HepG2 (cell line): ENCODE measurements around the gene SLC25A25. TPM values are rescaled to one million over a fixed set of nuclear protein-coding genes. Genes with fewer than 3 reads are reported as not detected.
"Not testable (repeated sequence)": the region's sequence is repeated elsewhere in the genome, so short reads cannot be mapped to it uniquely, and the experiment has no call there.

Experiments used
- ATAC-seq: fragments of 200-7000 bp; cut with Tn5 transposase; 3 replicates; pipeline ENCODE4 v1.9.1; 2020; ENCODE audit warnings: mild to moderate bottlenecking, moderate library complexity
- BruUV-seq: library from RNA; stranded (reverse); fragments of 400-500 nt; replicated peaks from 2 replicates; lab custom pipeline; 2021; lab: Mats Ljungman, UMichigan
- CTCF ChIA-PET: fragments of 300-600 bp; formaldehyde crosslinking; extraction: SDS; loops from one replicate; lab custom pipeline; 2021; ENCODE audit warnings: low total read pairs, inconsistent platforms, low intra/inter-chr PET ratio; lab: Yijun Ruan, JAX
- POLR2A ChIA-PET: fragments of 350-600 bp; sonication (Branson Sonifier 250); formaldehyde crosslinking; loops from one replicate; lab custom pipeline; 2020; ENCODE audit warnings: antibody characterized with exemption, inconsistent platforms; lab: Yijun Ruan, JAX
- DNase-seq: peaks from one replicate; pipeline ENCODE4 v3.0.0-alpha.2; 2015; ENCODE audit warnings: low spot score
- FAIRE-seq: peaks from 3 replicates; lab custom pipeline; 2011; peaks lifted over from hg19 to GRCh38; lab: Jason Lieb, UNC
- H2AFZ ChIP-seq: one replicate; pipeline ENCODE4 v1.6.1; 2011; ENCODE audit warnings: low read length, inconsistent platforms
- H3K27ac ChIP-seq: fragments of 300-600 bp; 3 replicates; pipeline ENCODE4 v1.8.0; 2011; ENCODE audit warnings: mixed run types, mild to moderate bottlenecking, mixed read lengths, low read length, inconsistent platforms; ENCODE audit not compliant: insufficient read depth; ENCODE audit errors: extremely low read length
- H3K27me3 ChIP-seq, 2 experiments: fragments of 200-600 bp in 1 of 2; 2 replicates in 1 of 2; 3 replicates in 1 of 2; pipeline versions ENCODE4 v1.6.0 to v1.8.0; 2011; ENCODE audit warnings: low read length in 2 of 2, mild to moderate bottlenecking in 2 of 2, moderate library complexity in 2 of 2, inconsistent platforms in 1 of 2; ENCODE audit not compliant: insufficient read depth in 2 of 2, control insufficient read depth in 1 of 2
- H3K36me3 ChIP-seq, 2 experiments: fragments of 200-600 bp in 1 of 2; replicated peaks in 1 of 2; 2 replicates in 1 of 2; 3 replicates in 1 of 2; pipeline versions ENCODE4 v1.5.1 to v1.8.0; 2011; ENCODE audit warnings: low read length in 2 of 2, inconsistent platforms in 1 of 2; ENCODE audit not compliant: insufficient read depth in 2 of 2, control insufficient read depth in 1 of 2
- H3K4me1 ChIP-seq: 2 replicates; pipeline ENCODE4 v1.5.1; 2012; ENCODE audit warnings: low read length, inconsistent platforms; ENCODE audit not compliant: insufficient read depth
- H3K4me2 ChIP-seq: 2 replicates; pipeline ENCODE4 v1.6.0; 2011; ENCODE audit warnings: low read depth, low read length, inconsistent platforms
- H3K4me3 ChIP-seq, 3 experiments: fragments of 200-600 bp in 1 of 3; sonication (generic), shearing (Covaris generic) in 1 of 3; replicated peaks in 1 of 3; 2 replicates each; pipeline ENCODE4 v1.5.1; 2011 to 2016; ENCODE audit warnings: low read length in 3 of 3, inconsistent platforms in 2 of 3, low read depth in 2 of 3, mild to moderate bottlenecking in 2 of 3, control low read depth in 1 of 3, mixed read lengths in 1 of 3; ENCODE audit not compliant: insufficient read depth in 1 of 3
- H3K79me2 ChIP-seq: one replicate; pipeline ENCODE4 v1.6.1; 2011; ENCODE audit warnings: low read length, inconsistent platforms; ENCODE audit not compliant: insufficient read depth
- H3K9ac ChIP-seq: 2 replicates; pipeline ENCODE4 v1.6.0; 2011; ENCODE audit warnings: mild to moderate bottlenecking, low read depth, low read length, inconsistent platforms; ENCODE audit not compliant: insufficient read depth
- H3K9me3 ChIP-seq: 2 replicates; pipeline ENCODE4 v1.5.1; 2012; ENCODE audit warnings: mild to moderate bottlenecking, low read length
- H4K20me1 ChIP-seq: 2 replicates; pipeline ENCODE4 v1.6.0; 2011; ENCODE audit warnings: inconsistent platforms, mild to moderate bottlenecking, low read length, moderate library complexity; ENCODE audit not compliant: insufficient read depth
- CHD2 ChIP-seq: IDR thresholded peaks from 2 replicates; pipeline ENCODE4 v1.6.1; 2011; ENCODE audit warnings: low read depth, low read length, improper control_type of control experiment
- GABPA ChIP-seq, 2 experiments: IDR thresholded peaks; 2 replicates each; pipeline ENCODE4 v1.6.1; 2011 to 2016; ENCODE audit warnings: low read depth in 2 of 2, low read length in 1 of 2, missing biosample characterization in 1 of 2, missing genetic modification characterization in 1 of 2
- GATAD1 ChIP-seq: IDR thresholded peaks from 2 replicates; pipeline ENCODE4 v1.6.1; 2016; ENCODE audit warnings: missing genetic modification reagents, missing compliant biosample characterization
- HNF4A ChIP-seq: sonication (generic); formaldehyde crosslinking; IDR thresholded peaks from 2 replicates; pipeline ENCODE4 v1.4.0; 2020; ENCODE audit warnings: missing genetic modification reagents
- HNRNPL ChIP-seq: fragments of 200-400 bp; formaldehyde crosslinking; IDR thresholded peaks from 2 replicates; pipeline ENCODE4 v1.6.1; 2017; ENCODE audit warnings: mild to moderate bottlenecking, low read depth, low read length
- LCORL ChIP-seq, 2 experiments: fragments of 450-650 bp in 1 of 2; sonication (generic) in 1 of 2; formaldehyde crosslinking in 1 of 2; IDR thresholded peaks; 2 replicates each; pipeline versions ENCODE4 v1.5.0 to v1.6.1; 2017 to 2020; ENCODE audit warnings: antibody characterized with exemption in 1 of 2, missing genetic modification reagents in 1 of 2
- NFE2L1 ChIP-seq: sonication (generic); formaldehyde crosslinking; IDR thresholded peaks from 2 replicates; pipeline ENCODE4 v1.4.0; 2020; ENCODE audit warnings: missing genetic modification reagents, mild to moderate bottlenecking, borderline replicate concordance
- NFIC ChIP-seq: IDR thresholded peaks from 2 replicates; pipeline ENCODE4 v1.6.1; 2012; ENCODE audit warnings: mild to moderate bottlenecking, low read length, inconsistent platforms
- POGZ ChIP-seq: sonication (generic); formaldehyde crosslinking; IDR thresholded peaks from 2 replicates; pipeline ENCODE4 v1.4.0; 2020; ENCODE audit warnings: mild to moderate bottlenecking, missing genetic modification reagents
- TFAP4 ChIP-seq: sonication (generic); IDR thresholded peaks from 2 replicates; pipeline ENCODE4 v1.6.1; 2016; ENCODE audit warnings: low read depth, borderline replicate concordance
- ZNF143 ChIP-seq: sonication (generic); formaldehyde crosslinking; IDR thresholded peaks from 2 replicates; pipeline ENCODE4 v1.4.0; 2020; ENCODE audit warnings: missing genetic modification reagents
- ZNF878 ChIP-seq: sonication (generic); formaldehyde crosslinking; IDR thresholded peaks from 2 replicates; pipeline ENCODE4 v1.8.1; 2023; ENCODE audit warnings: mild to moderate bottlenecking, missing genetic modification reagents, moderate library complexity
- WGBS: methylation state at CpG from one replicate; pipeline ENCODE4 v1.1.6; 2017; ENCODE audit warnings: low lambda C conversion rate; 5-methylcytosine and 5-hydroxymethylcytosine counted together
- in situ Hi-C: cut with HindIII; loops from 2 replicates; pipeline ENCODE4 v1.10.0; 2017; ENCODE audit warnings: low pct_unique_long_range_greater_than_20kb; ENCODE audit not compliant: extremely low pct_ligation_motif_present
- intact Hi-C: fragments of 100-400 bp; cut with micrococcal nuclease; formaldehyde crosslinking; loops from one replicate; pipeline ENCODE4 v1.10.0; 2022; ENCODE audit not compliant: unreplicated experiment
- polyA plus RNA-seq, 8 experiments: library from polyadenylated mRNA; depleted of rRNA in 3 of 8; stranded (reverse) in 7 of 8; unstranded in 1 of 8; fragments of >200 nt; fragmentation: Illumina TruSeq in 4 of 8; extraction: Trizol in 4 of 8; gene quantifications; 2 replicates each; pipeline versions ENCODE4 v1.2.1 to v1.2.3, GENCODE V29; 2011 to 2016; ENCODE audit warnings: low read depth in 4 of 8, missing spikeins in 1 of 8, mixed read lengths in 1 of 8; ENCODE audit not compliant: insufficient read depth in 1 of 8
- total RNA-seq, 5 experiments: library from RNA; depleted of rRNA; stranded (reverse); fragments of >200 nt; fragmentation: Illumina TruSeq; extraction: Trizol; gene quantifications; 2 replicates each; pipeline ENCODE4 v1.2.3, GENCODE V29; 2016; ENCODE audit warnings: low read depth in 1 of 5

Gene SLC25A25
- total and polyA plus RNA-seq, 2 of the 13 experiments (the other 11 are each of a cell fraction or from before 2014, with no cell fraction given), result 10.5 to 24.8 TPM

DNA sequence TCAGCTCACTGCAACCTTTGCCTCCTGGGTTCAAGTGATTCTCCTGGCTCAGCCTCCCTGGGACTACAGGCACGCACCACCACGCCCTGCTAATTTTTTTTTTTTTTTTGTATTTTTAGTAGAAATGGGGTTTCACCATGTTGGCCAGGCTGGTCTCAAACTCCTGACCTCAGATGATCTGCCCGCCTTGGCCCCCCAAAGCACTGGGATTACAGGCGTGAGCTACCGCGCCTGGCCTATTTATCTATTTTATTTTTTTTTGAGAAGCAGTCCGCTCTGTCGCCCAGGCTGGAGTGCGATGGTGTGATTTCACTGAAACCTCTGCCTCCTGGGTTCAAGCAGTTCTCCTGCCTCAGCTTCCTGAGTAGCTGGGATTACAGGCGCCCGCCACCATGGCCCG lies 3.4 kb downstream of the SLC25A25 start:
- FAIRE-seq, intact Hi-C loops, H3K4me3 ChIP-seq, H3K9ac ChIP-seq, BruUV-seq, ATAC-seq, in situ Hi-C loops, H3K27me3 ChIP-seq, DNase-seq, H4K20me1 ChIP-seq, CTCF ChIA-PET, H2AFZ ChIP-seq, H3K36me3 ChIP-seq, H3K9me3 ChIP-seq: not testable (repeated sequence)
- POLR2A ChIA-PET, result interaction anchor here (1.2 to 3.7 kb wide), 3 partner anchors 19 to 32 kb away, joined by 4 to 16 read pairs (median 14); no protein-coding TSS in a partner anchor
- 89% methylated on average over 12 of the region's 12 CpGs for WGBS
- Histone ChIP-seq H3K27ac (peak overlapping the region; percentile 51), H3K4me2 (0 out of 2 replicates have a peak overlapping the region, but pooled peaks have one; percentile 53), H3K79me2 (peaks cover 25% of the 10 kb centered on the region), H3K4me1 (peaks cover 56% of the 10 kb centered on the region)

DNA sequence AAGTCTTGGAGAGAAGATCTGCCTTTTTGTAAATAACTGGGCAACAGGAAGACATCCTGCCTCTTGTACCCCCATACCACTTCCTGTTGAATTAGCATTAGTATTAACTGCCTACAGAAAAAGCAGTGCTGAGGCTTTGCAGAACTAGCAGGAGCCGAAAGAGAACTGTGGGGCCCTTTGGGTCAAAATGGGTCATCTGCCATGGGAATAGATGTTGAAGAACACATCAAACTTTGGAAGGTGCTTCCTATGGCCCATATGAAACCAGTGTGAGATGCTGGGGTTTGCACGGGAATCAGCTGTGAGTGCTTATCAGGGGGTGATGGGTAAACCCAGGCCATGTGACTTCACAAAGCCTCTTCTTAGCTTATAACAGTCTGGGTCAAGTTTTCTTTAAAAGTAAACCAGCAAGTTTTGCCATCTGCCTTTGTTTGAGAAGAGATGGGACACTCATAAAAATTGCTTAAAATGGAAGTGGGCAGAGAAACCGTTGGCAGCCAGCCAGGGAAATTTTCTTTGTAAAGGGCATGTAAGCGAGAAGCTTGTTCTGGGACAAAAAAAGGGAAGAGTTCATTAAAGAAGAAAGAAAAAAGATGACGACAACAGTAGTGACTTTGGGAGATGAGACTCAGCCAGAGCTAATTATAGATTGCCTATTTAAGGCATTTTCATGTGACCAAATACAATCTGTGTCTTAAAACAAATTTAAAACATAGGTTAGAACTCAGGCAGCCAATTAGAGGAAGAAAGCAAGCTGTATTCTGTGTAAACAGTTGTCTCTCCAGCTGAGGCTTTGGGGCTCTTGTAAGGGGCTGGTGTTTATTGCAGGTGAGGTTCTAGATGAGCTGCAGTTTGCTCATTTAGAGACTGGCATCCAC lies 4.4 kb downstream of the SLC25A25 start:
- no peaks in the 10 kb centered on the region for H4K20me1 ChIP-seq
- peaks cover 55% of the 10 kb centered on the region for H3K4me1 ChIP-seq
- FAIRE-seq (peak; percentile 60), DNase-seq (no peak), ATAC-seq (no peak)
- intact Hi-C loops (no loop called here), in situ Hi-C loops (no loop called here)
- peak overlapping the region; percentile 8 for H3K9ac ChIP-seq
- TF ChIP-seq LCORL (IDR thresholded peaks at IDR 0.05), result 0 out of 2 replicates have a peak, but pooled peaks have one; percentile 24
- no peak for TF ChIP-seq LCORL (CRISPR knock-in tag; IDR thresholded peaks at IDR 0.05)
- TF ChIP-seq GATAD1 (CRISPR knock-in tag), result no peak
- 0 out of 2 replicates have a peak, but pooled peaks have one; percentile 9 for TF ChIP-seq HNF4A
- TF ChIP-seq HNRNPL, result no peak
- TF ChIP-seq ZNF143 (CRISPR knock-in tag), result 0 out of 2 replicates have a peak, but pooled peaks have one; percentile 27
- TF ChIP-seq TFAP4, result peak; percentile 84; the same call in 1 of the 2 replicates
- no peak for TF ChIP-seq GABPA (IDR thresholded peaks at IDR 0.05; ENCODE audit: low read depth, low read length)
- peak; percentile 36; the same call in 1 of the 2 replicates for TF ChIP-seq GABPA (CRISPR knock-in tag; IDR thresholded peaks at IDR 0.05; ENCODE audit: low read depth)
- TF ChIP-seq CHD2, result no peak
- TF ChIP-seq NFIC, result 0 out of 2 replicates have a peak, but pooled peaks have one; percentile 27
- TF ChIP-seq POGZ (CRISPR knock-in tag), result no peak
- TF ChIP-seq ZNF878, result peak; percentile 4; the same call in 1 of the 2 replicates
- TF ChIP-seq NFE2L1 (CRISPR knock-in tag), result no peak
- H3K27ac ChIP-seq, result peak overlapping the region; percentile 51
- peak overlapping the region in 2 of 3 experiments; percentile 6 to 9; a peak in 1 of 6 replicates for H3K4me3 ChIP-seq
- 0 out of 5 replicates have a peak, but pooled peaks cover 0 to 3% of the 10 kb centered on the region in 2 experiments for H3K36me3 ChIP-seq
- no peak overlapping the region for H2AFZ ChIP-seq
- BruUV-seq, result no TSS peak
- no peaks in the 10 kb centered on the region; a peak in 1 of 5 replicates for H3K27me3 ChIP-seq
- peak overlapping the region; percentile 53 for H3K4me2 ChIP-seq
- ChIA-PET POLR2A (interaction anchor here (0.7 to 3.7 kb wide), 6 partner anchors 15 to 122 kb away, joined by 3 to 16 read pairs (median 4); no protein-coding TSS in a partner anchor), CTCF (no interaction called here)
- H3K79me2 ChIP-seq, result peaks cover 25% of the 10 kb centered on the region
- H3K9me3 ChIP-seq, result no peaks in the 10 kb centered on the region
- WGBS, result 14% methylated on average over 5 of the region's 5 CpGs
